ENCODE data around the gene CROCC.
"Not testable (repeated sequence)": the region's sequence is repeated elsewhere in the genome, so short reads cannot be mapped to it uniquely, and the experiment has no call there.

Gene CROCC, protein sequence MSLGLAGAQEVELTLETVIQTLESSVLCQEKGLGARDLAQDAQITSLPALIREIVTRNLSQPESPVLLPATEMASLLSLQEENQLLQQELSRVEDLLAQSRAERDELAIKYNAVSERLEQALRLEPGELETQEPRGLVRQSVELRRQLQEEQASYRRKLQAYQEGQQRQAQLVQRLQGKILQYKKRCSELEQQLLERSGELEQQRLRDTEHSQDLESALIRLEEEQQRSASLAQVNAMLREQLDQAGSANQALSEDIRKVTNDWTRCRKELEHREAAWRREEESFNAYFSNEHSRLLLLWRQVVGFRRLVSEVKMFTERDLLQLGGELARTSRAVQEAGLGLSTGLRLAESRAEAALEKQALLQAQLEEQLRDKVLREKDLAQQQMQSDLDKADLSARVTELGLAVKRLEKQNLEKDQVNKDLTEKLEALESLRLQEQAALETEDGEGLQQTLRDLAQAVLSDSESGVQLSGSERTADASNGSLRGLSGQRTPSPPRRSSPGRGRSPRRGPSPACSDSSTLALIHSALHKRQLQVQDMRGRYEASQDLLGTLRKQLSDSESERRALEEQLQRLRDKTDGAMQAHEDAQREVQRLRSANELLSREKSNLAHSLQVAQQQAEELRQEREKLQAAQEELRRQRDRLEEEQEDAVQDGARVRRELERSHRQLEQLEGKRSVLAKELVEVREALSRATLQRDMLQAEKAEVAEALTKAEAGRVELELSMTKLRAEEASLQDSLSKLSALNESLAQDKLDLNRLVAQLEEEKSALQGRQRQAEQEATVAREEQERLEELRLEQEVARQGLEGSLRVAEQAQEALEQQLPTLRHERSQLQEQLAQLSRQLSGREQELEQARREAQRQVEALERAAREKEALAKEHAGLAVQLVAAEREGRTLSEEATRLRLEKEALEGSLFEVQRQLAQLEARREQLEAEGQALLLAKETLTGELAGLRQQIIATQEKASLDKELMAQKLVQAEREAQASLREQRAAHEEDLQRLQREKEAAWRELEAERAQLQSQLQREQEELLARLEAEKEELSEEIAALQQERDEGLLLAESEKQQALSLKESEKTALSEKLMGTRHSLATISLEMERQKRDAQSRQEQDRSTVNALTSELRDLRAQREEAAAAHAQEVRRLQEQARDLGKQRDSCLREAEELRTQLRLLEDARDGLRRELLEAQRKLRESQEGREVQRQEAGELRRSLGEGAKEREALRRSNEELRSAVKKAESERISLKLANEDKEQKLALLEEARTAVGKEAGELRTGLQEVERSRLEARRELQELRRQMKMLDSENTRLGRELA (N-terminal part only)

DNA sequence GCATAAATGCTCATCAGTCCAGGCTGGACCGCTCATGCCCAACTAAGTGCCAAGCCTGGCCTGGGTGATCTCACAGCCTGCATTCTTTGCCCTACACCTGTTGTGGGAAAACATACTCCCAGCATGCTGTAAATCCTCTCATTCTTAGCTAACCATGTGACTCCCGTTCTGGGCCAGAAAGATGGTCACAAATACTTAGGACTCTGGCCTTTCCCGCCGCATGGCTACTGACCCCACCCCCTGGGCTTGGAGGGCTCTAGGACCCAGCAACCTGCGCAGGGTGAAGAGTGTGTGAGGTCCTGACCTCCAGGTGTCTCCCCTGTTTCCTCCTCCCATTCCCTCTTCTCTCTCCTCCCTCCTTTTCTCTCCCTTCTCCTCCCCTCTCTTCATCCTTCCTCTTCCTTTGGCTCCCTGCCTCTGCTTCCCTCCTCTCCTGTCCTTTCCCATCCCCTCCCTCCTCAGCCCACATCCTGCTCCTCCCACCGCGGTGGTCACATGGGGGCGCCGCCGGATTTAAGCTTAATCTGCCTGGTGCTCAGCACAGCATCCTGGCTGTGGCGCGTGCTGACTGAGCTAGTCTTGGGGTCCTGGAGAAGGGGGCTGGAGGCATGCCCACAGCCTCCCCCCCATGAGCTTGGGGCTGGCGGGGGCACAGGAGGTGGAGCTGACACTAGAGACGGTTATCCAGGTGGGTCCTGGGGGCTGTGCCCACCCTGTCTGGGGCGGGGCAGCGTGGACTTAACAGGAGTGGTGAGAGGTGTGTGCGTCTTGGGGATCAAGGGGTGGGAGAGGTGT lies at the start of gene CROCC:
TSS of gene CROCC (plus strand) at position 541 of the 795 bp plus-strand sequence. CDS start at position 629, 88 bp downstream.
- DNase-seq, result peak in 1 of 2 donors; percentile 58

DNA sequence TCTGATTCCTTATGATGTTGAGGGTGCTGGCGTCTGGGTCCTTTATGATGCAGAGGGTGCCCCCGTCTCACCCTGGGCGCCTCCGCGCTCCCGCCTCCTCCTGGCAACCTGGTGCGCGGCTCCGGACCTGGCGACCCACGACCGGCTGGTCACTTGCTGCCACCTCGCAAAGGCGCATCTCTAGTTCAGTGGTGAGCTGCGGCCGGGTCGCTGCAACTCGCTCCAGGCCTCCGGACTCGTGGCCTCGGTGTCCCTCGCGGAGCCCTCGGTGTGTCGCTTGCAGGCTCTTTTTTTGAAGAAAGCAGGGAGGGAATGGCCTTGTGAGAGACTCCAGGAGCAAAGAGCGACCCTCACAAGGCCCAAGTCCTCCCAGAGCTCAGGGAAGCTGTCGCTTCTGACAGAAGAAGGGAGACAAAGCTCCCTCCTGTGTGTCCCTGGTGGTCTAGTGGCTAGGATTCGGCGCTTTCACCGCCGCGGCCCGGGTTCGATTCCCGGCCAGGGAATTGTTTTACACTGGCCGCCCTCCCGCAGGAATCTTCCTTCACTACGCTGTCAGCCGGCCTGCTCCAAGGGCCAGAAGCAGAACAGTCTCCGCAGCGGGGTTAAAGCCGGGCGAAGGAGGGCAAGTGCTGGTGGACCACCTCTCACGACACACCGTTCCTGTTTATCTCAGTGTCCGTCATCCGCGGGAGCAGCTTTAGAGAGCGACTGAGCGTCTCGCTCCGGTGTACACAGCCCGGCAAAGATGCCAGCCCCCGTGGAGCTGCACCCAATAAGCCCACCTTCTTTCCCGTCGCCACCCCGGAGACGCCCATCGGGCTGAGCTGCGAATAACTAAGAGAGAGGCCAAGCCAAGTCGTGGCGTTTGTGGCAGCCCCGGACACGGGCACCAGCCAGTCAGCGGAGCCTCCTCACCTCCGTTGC lies 49.3 kb upstream of the CROCC start:
- peak; percentile 66 to 82 for DNase-seq

DNA sequence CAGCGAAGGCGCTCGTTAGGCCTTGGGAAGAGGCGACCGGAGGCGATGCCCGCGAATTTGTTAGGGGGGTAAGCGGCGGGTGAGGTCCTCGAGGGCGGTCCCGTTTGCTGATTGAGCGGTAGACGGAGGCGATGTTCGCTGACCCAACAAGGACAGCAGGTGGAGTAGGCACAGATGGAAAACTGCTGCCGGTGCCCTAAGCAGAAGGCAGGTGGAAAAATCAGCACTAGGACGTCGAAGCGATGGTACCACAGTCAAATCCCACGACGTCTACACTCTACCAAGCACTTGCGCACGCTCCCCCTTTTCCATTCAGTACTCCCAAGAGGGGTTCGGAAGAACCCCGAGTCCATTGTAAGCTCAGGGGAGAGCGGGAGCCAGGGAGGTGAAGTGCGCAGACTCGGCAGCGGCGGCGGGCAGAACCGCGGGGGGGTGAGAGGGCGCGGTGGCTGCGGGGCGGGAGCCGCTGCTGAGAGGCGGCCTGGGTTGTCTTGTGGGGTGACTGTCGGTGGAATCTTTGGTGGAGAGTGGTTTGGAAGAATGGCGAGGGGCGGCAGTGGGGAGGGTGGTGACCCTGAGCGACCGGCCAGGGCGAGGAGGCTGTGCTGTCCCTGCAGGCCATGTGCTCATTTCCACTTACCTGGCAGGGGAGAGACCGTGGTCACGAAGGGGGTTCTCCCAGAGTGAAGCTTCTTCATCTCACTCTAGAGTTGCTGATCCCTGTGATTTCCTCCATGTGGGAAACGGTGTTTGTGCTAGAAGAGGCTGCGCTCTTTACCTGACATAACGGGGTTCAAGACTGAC lies 48.5 kb upstream of the CROCC start:
- DNase-seq, result peak in 1 of 2 donors; percentile 65

DNA sequence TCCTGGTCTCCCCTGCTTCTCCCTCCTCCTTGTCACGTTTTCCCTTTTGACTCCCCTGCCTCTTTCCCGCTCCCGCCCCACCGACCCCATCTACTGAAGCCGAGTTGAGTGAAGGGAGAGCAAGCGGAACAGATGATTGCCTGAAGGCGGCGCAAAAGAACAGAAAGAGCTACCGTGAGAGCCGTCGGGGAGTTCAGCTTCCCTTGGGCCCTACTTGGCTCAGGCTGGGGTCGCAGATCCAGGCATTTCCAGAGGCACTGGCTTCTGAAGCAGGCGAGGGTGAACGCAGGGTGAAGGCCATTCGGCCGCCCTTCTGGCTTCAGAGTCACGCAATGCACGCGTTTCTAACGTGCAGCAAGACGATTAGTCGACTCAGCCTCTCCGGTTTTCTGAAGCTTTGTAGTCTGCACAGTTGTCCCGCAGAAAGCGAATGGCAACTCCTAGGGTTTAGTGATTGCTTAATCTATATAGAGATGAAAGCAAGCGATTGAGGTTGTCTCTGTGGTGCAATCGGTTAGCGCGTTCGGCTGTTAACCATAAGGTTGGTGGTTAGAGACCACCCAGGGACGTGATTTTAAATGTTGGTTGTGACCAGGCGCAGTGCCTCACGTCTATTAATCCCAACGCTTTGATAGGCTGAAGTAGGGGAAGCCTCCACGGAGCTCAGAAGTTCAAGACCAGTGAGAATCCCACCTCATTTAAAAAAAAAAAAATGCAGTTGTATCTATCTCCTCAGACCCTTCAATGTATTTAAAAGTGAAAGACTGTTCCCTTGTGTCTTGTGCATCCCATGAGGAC lies 46.6 kb upstream of the CROCC start:
- DNase-seq, result not testable (repeated sequence)

DNA sequence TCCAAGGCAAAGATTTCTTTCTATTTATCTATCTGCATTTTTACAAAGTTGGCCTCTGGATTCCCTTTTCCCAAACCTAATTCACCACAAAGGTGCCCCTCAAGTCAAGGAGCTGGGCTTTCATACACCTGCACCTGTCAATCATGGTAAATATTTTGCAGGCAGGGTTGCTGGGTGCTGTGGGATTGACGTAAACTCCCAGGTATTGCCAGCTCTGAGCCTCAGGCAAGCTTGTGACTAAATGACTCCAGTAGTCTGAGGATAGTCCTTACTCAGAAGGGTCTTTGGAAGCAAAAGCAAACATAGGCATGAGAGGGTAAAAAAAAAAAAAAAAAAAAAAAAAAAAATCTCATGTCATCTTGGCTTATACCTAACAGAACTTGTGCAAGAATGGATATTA lies 40.0 kb upstream of the CROCC start:
- not testable (repeated sequence) for DNase-seq

DNA sequence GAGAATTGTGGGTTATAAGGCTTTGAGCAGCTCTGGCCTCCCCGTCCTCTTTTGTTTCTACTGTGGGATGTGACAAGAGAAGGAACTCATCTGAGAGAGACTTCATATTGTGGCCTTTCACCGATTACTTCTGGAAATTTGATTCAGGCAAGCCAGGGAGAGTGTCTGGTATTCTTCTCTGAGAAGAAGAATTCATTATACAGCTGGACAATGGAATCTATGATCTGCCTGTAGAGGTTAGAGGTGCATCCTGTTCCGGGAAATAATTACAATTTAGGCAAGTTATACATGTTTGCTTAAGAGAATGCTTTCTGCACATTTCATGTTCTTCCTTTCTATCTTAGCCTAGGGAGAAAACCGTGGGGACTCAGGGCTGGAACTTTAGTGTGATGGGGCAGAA lies 38.7 kb upstream of the CROCC start:
- no peak for DNase-seq

DNA sequence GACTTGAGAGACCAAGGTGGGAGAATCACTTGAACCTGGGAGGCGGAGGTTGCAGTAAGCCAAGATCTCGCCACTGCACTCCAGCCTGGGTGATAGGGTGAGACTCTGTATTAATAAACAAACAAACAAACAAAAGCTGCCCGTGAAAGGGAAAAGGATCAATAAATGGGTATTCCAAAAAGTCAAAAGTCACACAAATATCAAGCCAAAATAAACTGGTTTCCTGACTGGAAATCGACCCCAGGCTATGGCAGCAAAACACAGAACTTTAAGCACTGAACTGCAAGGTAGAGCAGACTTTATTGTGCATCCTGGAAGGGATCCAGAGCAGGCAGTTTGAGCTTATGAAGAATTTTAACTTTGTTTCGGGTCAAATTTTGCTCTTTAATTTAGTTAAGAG lies 37.2 kb upstream of the CROCC start:
- DNase-seq, result not testable (repeated sequence)

DNA sequence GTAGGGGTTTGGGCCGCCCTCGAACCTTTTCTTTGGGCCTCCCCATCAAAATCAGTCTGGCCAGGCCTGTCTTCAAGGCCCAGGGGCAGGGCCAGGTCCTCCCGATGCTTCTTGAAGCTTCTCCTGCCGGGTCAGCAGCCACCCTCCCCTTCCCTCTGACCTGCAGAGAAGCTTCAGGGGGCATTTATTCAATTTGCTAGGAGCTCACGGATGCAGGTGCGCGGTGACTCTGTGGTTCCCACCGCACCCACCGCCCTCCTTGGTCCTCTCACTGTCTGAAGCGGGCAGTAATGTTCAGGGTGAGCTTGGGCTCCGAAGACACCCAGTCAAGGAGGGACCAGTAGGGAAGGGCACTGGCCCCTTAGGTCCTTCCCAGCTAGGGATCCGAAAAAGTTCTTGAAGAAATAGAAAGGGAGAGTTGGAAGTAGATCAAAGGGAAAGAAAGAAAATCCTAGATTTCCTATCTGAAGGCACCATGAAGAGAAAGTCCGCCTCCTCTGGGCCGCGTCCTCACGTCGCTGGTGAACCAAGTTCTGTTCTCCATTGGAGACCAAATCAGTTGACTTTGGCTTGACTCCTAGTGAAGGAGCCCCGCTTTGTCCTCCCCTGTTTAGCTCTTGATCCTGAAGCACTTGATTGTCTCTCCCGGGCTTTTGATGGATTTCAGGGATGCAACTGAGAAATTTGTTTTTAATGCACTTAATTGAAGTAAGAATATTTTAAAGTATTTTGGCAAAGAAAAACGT lies 34.7 kb upstream of the CROCC start:
- no peak for DNase-seq

DNA sequence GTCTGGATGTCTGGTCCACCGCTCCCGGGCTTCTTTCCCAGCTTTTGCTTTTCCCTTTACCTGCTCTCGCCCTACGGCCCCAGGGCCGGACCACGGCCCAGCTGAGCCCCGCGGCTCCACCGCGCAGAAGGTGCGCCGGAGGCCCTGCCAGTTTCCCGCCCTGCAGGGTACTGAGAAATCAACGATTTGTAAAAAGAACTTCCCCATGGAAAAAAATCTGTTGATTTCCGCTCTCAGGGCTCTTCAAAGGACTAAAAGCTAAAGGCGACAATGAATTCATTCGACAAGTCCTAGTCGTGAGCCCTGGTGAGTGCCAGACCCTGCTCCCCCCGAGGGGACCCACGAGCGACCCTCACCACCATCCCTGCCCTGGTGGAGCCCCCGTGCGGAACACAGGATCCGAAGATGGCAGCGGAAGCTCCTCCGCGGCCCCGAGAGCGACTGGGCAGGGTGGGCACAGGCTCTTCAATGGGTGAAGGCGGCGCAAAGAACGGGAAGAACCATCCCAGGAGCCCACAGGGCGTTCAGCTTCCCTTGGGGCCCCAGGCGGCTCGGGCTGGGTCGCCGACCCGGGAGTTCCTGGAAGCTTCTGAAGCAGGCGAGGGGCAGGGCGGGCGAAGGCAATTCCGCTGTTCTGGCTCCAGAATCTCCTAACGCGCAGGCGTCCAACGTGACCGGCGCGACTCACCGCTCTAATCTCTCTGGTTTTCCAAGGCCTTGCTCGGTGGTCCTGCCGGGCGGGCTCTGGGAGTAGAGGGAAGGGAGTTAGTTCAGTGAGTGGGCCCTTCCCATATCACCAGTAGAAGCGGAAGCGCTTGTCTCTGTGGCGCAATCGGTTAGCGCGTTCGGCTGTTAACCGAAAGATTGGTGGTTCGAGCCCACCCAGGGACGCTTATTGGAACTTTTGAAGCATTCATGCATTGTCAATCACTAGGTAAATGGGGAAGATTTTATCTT lies 32.6 kb upstream of the CROCC start:
- peak; percentile 80 to 84 for DNase-seq

DNA sequence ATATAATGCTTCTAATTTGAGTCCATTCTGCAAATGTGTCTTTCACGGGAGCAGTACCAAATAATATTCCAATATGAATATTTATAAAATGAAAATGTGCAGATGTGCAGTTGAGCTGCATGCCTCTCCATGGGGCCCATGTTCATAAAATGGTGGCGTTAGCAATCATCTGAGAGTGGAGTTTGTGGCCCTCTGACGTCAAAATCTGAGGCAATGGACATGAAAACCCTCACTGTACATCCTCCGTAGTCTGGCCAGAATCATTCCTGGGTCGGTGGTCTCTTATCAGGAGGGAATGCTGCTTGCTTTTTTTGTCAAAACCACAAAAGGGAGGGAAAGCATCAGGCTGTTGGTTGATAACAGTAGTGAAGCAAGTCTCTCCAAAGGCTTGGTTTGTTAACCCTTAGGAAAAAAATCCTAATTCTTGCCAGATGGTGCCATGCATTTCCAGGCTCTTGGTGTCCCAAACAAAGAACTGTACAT lies 31.2 kb upstream of the CROCC start:
- not testable (repeated sequence) for DNase-seq

DNA sequence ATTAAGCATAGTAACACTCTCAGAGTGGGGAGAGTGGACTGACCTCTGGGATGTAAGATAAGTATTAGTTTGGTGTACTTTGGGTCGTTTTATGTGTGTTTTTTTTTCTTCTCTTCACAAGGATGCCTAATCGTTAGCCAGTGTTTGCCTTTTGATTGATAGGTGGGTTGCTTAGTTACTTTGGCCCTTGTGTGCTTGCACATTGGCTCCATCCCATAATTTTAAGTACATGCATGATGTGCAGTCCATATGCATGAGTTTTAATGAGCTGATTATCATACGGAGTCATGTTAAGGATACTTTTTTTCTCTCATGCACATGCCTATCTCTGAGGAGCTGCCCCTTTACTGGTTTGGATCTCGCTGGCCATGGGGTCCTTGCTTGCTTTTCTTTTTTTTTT lies 30.7 kb upstream of the CROCC start:
- DNase-seq, result not testable (repeated sequence)

DNA sequence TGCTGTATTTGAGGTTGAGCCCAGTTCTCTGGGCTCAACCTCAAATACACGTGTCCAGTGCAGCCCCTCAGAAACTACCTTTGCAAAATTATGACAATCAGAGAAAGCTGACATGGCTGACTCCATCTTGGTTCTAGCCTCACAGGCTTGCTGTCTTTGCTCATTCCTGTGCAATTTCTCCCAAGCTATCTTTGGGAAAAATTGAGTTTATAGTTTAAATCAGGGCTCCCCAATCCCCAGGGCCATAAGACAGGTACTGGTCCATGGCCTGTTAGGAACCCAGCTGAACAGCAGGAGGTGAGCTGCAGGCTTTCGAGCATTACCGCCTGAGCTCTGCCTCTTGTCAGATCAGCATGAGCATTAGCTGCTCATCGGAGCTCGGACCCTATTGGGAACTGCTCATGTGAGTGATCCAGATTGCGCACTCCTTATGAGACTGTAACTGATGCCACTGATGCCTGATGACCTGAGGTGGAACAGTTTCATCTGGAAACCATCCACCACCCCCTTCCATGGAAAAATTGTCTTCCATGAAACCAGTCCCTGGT lies 28.7 kb upstream of the CROCC start:
- DNase-seq, result not testable (repeated sequence)

DNA sequence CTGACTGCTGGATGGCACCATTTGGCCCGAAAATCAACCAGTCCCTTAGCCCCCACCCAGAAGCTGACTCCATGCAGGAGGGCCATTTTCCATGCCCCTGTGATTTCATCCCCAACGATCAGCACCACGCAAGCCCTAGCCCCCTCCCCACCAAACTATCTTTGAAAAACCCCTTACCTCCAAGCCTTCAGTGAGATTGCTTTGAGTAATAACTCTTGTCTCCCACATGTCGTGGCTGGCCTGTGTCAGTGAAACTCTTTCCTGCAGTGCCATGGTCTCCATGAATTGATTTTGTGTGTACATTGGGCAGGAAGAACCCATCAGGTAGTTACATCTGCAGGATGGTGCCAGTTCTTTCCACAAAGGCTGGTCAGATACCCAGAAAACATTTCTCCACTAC lies 27.9 kb upstream of the CROCC start:
- not testable (repeated sequence) for DNase-seq

DNA sequence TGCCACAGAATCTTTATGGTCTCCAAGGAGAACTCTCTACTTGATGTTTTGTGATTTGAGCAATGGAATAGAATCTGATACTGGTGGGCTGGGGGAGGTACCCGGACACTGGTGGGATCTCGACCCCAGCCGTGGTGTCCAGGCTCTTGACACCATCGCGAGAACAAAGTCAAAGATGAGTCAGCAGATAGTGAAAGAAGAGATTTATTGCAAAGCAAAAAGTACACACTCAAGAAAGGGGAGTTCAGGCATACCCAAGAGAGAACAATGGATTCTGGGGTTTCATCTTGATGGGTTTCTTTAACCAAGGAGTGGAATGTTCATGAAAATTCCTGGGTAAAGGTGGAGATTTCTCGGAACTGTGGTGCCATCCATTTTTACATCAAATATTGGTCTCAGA lies 27.4 kb upstream of the CROCC start:
- not testable (repeated sequence) for DNase-seq

DNA sequence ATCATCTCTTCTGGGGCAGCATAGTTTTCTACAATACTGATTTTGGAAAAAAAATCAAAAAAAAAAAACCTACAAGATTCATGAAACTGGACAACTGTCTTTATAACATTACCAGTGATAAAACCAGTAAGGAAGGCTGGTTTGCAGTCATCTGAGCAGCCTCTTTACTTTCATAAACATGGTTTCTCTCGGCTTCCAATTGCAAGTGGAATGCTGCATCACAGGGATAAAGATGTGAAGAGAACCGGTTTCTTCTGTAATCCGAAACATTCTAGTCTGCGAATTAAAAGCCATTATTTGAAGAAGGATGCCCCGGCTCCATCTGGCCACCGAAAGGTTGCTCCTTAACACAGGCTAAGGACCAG lies 26.5 kb upstream of the CROCC start:
- not testable (repeated sequence) for DNase-seq

DNA sequence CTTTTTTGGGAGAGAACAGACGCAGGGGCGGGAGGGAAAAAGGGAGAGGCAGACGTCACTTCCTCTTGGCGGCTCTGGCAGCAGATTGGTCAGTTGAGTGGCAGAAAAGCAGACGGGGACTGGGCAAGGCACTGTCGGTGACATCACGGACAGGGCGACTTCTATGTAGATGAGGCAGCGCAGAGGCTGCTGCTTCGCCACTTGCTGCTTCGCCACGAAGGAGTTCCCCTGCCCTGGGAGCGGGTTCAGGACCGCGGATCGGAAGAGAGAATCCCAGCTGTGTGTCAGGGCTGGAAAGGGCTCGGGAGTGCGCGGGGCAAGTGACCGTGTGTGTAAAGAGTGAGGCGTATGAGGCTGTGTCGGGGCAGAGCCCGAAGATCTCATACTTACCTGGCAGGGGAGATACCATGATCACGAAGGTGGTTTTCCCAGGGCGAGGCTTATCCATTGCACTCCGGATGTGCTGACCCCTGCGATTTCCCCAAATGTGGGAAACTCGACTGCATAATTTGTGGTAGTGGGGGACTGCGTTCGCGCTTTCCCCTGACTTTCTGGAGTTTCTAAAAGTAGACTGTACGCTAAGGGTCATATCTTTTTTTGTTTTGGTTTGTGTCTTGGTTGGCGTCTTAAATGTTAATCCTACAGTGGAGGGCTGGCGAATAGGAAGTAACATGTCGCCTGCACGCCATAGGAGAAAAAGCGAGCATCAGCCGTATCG lies 26.0 kb upstream of the CROCC start, which contains the start of gene RNU1-2:
TSS of gene RNU1-2 (plus strand) at position 383 of the 718 bp plus-strand sequence.
- peak; percentile 82 for DNase-seq

Data from stimulated activated CD4-positive, alpha-beta T cell treated with anti-CD3 and anti-CD28 coated beads, Interleukin-2, amount 100 ng/mL, for 24 hours (primary cell).